SK-N-SH (cell line): ENCODE measurements around the gene MYO9A.

ENCODE experiments used
- FOXM1 ChIP-seq: IDR thresholded peaks from 2 replicates; pipeline ENCODE4 v1.4.0; 2012; ENCODE audit warnings: low read depth, mild to moderate bottlenecking
- NRF1 ChIP-seq: IDR thresholded peaks from 2 replicates; pipeline ENCODE4 v1.6.1; 2012; ENCODE audit warnings: low read depth, mild to moderate bottlenecking, low read length
- RAD21 ChIP-seq: IDR thresholded peaks from 2 replicates; pipeline ENCODE4 v1.6.1; 2012; ENCODE audit warnings: mild to moderate bottlenecking, low read length
- RCOR1 ChIP-seq: fragments of 150-350 bp; IDR thresholded peaks from 2 replicates; pipeline ENCODE4 v1.6.1; 2017; ENCODE audit warnings: antibody characterized with exemption, low read length
- TF ChIP-seq, protein P1 (sequence below): fragments of 200-600 bp; sonication (generic); IDR thresholded peaks from 2 replicates; pipeline ENCODE4 v1.6.1; 2017; ENCODE audit warnings: antibody characterized with exemption, mild to moderate bottlenecking, moderate library complexity

DNA sequence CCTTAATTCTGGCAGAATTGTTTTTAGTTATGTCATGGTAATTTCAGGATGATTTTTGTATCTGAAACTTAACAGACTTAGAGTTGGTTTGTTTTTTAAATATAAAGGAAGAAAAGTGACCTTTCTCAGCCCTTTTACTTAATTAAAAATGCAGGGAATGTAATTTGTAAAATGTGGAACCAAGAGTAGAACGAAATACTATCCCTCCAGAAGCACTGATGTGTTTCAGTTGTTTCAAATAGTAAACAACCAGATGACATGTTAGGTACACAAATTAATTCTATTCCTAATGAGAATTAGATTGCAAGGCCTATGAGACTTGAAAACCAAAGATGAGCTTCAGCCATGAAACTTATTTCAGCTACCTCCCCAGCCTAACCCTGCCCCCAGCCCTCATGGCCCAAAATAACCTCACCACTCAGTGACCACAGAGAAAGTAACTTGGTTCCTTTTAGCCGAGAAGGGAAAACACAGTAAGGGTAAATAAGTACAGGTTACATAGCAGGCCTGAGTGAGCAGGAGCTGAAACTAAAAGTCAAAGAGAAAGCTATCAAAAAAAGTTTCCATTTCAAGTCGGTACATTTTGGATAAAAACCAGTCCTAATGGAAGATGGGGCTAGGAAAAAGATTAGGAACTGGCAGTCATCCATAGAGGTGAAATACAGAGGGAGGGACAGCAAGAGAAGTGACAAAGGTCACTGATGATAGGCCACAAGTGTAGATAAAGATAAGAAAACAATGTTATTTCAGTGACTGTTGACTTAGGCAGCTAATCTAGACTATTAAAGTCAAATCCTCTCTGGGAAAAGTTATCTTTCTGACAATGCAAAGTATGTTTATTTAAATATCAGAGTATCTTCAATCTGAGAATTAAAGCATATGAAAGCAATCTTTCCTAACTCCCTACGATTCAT, 23.5 kb upstream of the MYO9A start:
- TF ChIP-seq, protein P1, sequence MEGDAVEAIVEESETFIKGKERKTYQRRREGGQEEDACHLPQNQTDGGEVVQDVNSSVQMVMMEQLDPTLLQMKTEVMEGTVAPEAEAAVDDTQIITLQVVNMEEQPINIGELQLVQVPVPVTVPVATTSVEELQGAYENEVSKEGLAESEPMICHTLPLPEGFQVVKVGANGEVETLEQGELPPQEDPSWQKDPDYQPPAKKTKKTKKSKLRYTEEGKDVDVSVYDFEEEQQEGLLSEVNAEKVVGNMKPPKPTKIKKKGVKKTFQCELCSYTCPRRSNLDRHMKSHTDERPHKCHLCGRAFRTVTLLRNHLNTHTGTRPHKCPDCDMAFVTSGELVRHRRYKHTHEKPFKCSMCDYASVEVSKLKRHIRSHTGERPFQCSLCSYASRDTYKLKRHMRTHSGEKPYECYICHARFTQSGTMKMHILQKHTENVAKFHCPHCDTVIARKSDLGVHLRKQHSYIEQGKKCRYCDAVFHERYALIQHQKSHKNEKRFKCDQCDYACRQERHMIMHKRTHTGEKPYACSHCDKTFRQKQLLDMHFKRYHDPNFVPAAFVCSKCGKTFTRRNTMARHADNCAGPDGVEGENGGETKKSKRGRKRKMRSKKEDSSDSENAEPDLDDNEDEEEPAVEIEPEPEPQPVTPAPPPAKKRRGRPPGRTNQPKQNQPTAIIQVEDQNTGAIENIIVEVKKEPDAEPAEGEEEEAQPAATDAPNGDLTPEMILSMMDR, result no peak
- no peak for TF ChIP-seq RCOR1
- TF ChIP-seq FOXM1, result no peak
- no peak for TF ChIP-seq RAD21
- TF ChIP-seq NRF1, result no peak
